SU-DHL-6 (cell line): ENCODE data around the gene CYTL1.

Source experiments
- EZH2phosphoT487 ChIP-seq: fragments of 200-600 bp; sonication (generic), shearing (Covaris generic); conservative IDR thresholded peaks from 2 replicates; pipeline ENCODE4 v1.6.1; 2018; ENCODE audit warnings: mild to moderate bottlenecking, antibody characterized with exemption, low read length, moderate library complexity, mixed read lengths
- TF ChIP-seq, protein P1 (sequence below): fragments of 200-600 bp; sonication (generic); IDR thresholded peaks from one replicate; pipeline ENCODE4 v1.5.1; 2017; ENCODE audit warnings: antibody characterized with exemption, mild to moderate bottlenecking, low read length, moderate library complexity; ENCODE audit not compliant: insufficient read depth, poor library complexity, severe bottlenecking

DNA sequence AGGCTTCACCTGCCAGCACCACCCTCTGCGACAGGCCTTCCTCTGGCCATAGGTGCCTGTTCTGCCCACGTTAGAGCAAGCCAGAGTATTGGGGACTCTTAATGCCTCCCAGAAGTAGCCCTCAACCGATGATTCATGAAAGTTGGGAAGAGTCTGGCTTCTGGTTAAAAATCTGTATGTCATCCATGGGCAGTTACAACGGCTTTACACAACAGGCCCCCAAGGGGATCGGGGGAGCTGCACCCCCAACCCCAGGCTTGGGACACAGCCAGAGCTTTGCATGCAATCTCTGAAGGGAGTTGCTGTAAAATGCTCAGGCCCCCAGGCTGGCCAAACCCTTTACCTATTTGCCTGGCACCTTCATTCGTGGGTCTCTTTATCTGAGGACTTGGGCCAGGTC is 5.4 kb upstream of the CYTL1 start:
- TF ChIP-seq, protein P1, sequence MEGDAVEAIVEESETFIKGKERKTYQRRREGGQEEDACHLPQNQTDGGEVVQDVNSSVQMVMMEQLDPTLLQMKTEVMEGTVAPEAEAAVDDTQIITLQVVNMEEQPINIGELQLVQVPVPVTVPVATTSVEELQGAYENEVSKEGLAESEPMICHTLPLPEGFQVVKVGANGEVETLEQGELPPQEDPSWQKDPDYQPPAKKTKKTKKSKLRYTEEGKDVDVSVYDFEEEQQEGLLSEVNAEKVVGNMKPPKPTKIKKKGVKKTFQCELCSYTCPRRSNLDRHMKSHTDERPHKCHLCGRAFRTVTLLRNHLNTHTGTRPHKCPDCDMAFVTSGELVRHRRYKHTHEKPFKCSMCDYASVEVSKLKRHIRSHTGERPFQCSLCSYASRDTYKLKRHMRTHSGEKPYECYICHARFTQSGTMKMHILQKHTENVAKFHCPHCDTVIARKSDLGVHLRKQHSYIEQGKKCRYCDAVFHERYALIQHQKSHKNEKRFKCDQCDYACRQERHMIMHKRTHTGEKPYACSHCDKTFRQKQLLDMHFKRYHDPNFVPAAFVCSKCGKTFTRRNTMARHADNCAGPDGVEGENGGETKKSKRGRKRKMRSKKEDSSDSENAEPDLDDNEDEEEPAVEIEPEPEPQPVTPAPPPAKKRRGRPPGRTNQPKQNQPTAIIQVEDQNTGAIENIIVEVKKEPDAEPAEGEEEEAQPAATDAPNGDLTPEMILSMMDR, result no peak
- TF ChIP-seq EZH2phosphoT487, result no peak
